H1 (cell line): ENCODE results near the gene TFCP2L1. TPM values are rescaled to one million over a fixed set of nuclear protein-coding genes. Genes with fewer than 3 reads are reported as not detected.

Source experiments
- BACH1 ChIP-seq: IDR thresholded peaks from 2 replicates; pipeline ENCODE4 v1.6.1; 2012; ENCODE audit warnings: low read length, improper control_type of control experiment
- CREB1 ChIP-seq: IDR thresholded peaks from 2 replicates; pipeline ENCODE4 v1.6.1; 2012; ENCODE audit warnings: inconsistent platforms
- EGR1 ChIP-seq: IDR thresholded peaks from 2 replicates; pipeline ENCODE4 v1.6.1; 2011; ENCODE audit warnings: low read depth, low read length, borderline replicate concordance
- JUN ChIP-seq: IDR thresholded peaks from 2 replicates; pipeline ENCODE4 v1.6.1; 2011; ENCODE audit warnings: low read depth, mild to moderate bottlenecking, improper control_type of control experiment, low read length
- KDM1A ChIP-seq: fragments of 200-600, 300-600 bp; sonication (generic); IDR thresholded peaks from 2 replicates; pipeline ENCODE4 v1.7.1; 2016; ENCODE audit warnings: mild to moderate bottlenecking, low read length, borderline replicate concordance
- NANOG ChIP-seq: IDR thresholded peaks from 2 replicates; pipeline ENCODE4 v1.6.1; 2011; ENCODE audit warnings: low read length, low read depth, mild to moderate bottlenecking, inconsistent platforms; ENCODE audit not compliant: insufficient read depth, poor library complexity, severe bottlenecking
- RAD21 ChIP-seq, 2 experiments: IDR thresholded peaks in 1 of 2; conservative IDR thresholded peaks in 1 of 2; 2 replicates each; pipeline ENCODE4 v1.6.1; 2011; ENCODE audit warnings: low read depth in 2 of 2, low read length in 2 of 2, improper control_type of control experiment in 1 of 2, inconsistent platforms in 1 of 2, mild to moderate bottlenecking in 1 of 2, moderate library complexity in 1 of 2
- SIRT6 ChIP-seq: IDR thresholded peaks from one replicate; pipeline ENCODE4 v1.7.1; 2012; ENCODE audit warnings: low read length, inconsistent platforms
- TAF7 ChIP-seq: optimal IDR thresholded peaks from 2 replicates; pipeline ENCODE3; 2011; ENCODE audit warnings: low read depth, mild to moderate bottlenecking, inconsistent platforms, low read length, moderate library complexity, borderline replicate concordance
- polyA plus RNA-seq, 7 experiments: library from polyadenylated mRNA; depleted of rRNA in 3 of 7; stranded (reverse) in 5 of 7; unstranded in 2 of 7; fragments of >200 nt in 5 of 7; fragments of 200-250 nt in 2 of 7; gene quantifications; 1 replicate in 5 of 7; 2 replicates in 1 of 7; 4 replicates in 1 of 7; pipeline versions ENCODE4 v1.2.1 to v1.2.3, GENCODE V29; 2011 to 2013; ENCODE audit warnings: missing spikeins in 2 of 7, mixed read lengths in 2 of 7
- total RNA-seq: library from RNA; stranded (reverse); fragmentation: NEBNext Ultra II Directional; extraction: Animal tissue kit (Norgen Biotek cat#: 25700); gene quantifications from 2 replicates; pipeline ENCODE4 v1.2.1, GENCODE V29; 2021
- TF ChIP-seq, protein P1 (sequence below): IDR thresholded peaks from 2 replicates; pipeline ENCODE4 v1.6.1; 2011; ENCODE audit warnings: low read length, improper control_type of control experiment
- TF ChIP-seq, protein P2 (sequence below): IDR thresholded peaks from 2 replicates; pipeline ENCODE4 v1.6.1; 2012; ENCODE audit warnings: low read length, inconsistent platforms

TFCP2L1 gene
- total and polyA plus RNA-seq, 2 of the 8 experiments (the other 6 are each of a cell fraction or from before 2014, with no cell fraction given), result 1.5 to 3.8 TPM

DNA sequence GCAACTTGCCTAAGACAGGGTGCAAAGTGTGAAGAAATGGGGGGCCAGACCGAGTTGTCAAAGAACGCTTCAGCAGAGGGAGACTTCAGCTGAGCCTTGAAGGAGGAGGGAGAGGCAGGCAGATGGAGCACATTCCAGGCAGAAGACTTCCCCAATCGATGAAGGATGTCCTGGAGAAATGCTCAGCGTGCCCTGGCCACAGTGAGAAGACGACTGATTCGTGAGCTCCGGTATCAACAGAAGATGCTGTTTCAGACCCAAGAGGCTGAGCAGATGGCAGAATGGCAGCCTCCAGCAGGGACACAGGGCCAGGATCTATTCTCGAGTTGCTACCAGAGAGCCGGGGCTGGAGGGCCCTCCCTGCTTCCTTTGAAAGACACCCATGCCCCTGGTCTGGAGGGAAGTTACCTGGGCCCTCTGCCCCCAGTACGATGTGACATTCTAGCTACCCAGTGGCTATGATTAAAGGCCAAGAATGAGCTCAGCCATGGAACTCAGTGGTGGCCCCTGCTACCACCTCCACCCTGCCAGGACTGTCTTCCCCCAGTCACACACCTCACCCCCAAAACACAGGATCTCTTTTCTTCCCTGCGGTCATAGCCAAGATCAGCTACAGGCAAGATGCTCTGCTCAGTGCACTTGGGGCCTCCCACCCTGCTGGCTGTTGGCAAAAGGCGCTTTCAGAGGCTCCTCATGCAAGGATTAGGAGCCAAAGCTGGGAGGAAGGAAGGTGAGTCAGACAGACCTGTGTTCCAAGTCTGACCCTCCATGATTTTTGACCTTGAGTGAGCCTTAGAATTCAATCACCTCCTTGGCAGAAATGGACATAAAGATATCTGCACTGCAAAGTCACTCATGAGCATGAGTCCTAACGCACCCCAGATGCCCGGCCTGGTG, 84.3 kb downstream of the TFCP2L1 start (continued):
- no peak for TF ChIP-seq KDM1A
- TF ChIP-seq EGR1, result no peak
- TF ChIP-seq, protein P1, sequence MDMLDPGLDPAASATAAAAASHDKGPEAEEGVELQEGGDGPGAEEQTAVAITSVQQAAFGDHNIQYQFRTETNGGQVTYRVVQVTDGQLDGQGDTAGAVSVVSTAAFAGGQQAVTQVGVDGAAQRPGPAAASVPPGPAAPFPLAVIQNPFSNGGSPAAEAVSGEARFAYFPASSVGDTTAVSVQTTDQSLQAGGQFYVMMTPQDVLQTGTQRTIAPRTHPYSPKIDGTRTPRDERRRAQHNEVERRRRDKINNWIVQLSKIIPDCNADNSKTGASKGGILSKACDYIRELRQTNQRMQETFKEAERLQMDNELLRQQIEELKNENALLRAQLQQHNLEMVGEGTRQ, result no peak
- TF ChIP-seq NANOG, result no peak
- TF ChIP-seq CREB1, result no peak
- TF ChIP-seq JUN, result no peak
- no peak for TF ChIP-seq TAF7
- TF ChIP-seq, protein P2, sequence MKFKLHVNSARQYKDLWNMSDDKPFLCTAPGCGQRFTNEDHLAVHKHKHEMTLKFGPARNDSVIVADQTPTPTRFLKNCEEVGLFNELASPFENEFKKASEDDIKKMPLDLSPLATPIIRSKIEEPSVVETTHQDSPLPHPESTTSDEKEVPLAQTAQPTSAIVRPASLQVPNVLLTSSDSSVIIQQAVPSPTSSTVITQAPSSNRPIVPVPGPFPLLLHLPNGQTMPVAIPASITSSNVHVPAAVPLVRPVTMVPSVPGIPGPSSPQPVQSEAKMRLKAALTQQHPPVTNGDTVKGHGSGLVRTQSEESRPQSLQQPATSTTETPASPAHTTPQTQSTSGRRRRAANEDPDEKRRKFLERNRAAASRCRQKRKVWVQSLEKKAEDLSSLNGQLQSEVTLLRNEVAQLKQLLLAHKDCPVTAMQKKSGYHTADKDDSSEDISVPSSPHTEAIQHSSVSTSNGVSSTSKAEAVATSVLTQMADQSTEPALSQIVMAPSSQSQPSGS, result no peak
- no peak for TF ChIP-seq BACH1
- TF ChIP-seq SIRT6, result no peak
- TF ChIP-seq RAD21 (IDR thresholded peaks at IDR 0.05 in 1 of 2, conservative IDR thresholded peaks at IDR 0.05 in 1 of 2; ENCODE audit: low read depth in 2 of 2, low read length in 2 of 2), result no peak
- TF ChIP-seq, all 59 proteins: peak for 0
